NCI-H510A treated with DMSO at 0.1 percent for 48 hours (cell line): Measurements from ENCODE around the gene CGB8.
"Not testable (repeated sequence)": the region's sequence is repeated elsewhere in the genome, so short reads cannot be mapped to it uniquely, and the experiment has no call there.

Experiments used
- DNase-seq: peaks from one replicate; lab custom pipeline; 2025; lab: John Stamatoyannopoulos, UW

CGB8 gene

DNA sequence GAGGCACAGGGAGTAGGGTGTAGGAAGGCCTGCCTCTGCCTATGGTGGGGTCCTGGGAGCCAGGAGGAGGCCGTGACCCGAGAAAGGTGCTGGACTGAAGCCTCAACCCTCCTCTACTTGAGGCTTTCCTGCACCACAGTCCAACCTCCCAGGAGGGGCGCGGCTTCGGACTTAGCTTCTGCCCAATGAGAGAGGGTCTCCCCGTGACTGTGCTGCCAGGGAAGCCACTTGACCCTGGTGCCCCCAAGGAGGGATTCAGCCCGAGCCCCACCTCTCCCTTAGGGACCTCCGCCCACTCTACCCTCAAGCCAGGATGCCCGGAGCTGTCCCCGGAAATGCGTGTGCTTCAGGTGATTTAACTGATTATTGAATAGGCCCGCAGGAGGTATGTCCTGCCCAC lies at the start of gene CGB8:
Gene CGB8 (minus strand): TSS at position 101 of the 400 bp plus-strand sequence. CDS start 372 bp downstream, outside the sequence.
- not testable (repeated sequence) for DNase-seq

DNA sequence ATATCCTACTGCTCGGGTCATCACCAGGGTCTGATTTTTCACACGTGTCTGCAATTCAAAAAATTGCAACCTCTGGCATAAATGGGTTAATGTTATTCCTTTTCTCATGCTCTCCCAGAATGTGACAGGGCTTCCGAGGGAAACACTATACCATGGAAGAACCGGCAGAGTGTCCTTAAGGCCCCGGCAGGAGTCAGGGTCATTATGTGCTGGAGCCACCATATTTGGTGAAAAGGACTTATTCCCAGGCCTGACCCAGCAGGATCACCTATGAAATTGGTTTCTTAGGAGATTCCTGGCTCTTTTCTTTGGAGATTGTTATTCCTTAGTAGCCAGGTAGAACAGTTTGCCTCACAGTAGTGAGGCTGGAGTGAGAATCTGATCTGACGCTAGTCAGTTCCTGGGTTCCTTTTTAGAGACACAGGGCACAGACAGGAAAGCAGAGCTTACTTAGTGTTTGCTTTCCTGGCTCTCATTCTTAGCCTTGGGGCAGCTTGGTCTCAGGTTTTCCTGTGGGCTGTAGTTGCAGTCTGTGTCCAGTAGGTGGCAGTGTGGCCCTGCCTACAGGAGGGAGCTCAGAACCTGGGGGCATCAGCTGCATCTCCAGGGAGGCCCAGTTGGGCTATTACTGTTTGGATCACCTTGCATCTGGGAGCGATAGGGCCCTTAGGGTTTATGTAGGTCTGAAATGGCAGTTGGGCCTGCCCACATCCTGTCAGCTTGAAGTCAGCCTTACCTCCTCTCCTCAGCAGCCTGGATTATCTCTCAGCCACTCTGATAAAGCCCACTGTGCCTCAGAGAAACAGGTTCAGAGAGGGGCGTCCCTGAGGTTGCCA lies 48.8 kb upstream of the CGB8 start:
- peak; percentile 70 for DNase-seq

DNA sequence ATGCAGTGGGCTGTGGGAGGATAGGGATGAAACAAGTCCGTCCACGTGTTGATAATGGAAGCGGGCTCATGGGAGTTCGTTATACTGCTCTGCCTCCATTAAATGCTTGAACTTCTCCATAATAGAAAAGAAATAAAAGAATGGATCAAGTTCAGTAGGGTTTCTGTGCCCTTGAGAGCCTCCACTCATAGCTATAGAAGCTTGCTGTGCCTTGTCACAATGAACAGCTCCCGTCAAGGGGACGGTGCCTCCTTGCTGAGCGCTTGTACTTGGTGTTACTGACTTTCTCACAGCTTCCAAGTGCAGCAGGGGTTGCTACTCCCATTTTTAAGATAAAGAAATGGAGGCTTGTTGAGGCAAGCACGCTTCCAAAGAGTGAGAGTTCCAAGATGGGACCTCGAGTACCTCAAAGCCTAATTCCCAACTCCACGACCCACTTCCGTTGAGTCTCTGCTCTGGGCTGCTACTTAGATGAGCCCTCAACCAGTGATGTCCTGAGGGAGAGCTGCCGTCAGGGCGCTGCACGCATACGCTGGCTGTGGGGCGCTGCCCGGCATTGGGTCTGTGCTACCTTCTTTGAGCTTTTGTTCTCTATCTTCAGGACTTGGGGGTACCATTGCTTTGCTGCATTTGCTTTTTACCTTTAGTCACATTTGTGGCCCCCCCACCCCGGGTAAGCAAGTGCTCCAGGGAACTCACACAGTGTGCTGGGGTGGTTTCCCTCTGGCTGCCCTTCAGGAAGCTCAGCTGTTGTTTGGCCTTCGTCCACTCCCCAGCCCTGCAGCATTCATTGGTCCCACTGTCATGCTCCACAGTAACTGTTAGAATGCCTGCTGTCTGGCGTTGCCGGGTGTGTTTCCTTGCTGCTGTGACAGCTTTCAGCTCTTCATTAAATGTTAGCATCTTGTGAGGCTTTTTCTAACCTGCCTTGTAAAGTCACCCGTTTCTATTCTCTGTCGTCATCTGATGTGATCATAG lies 45.9 kb upstream of the CGB8 start:
- DNase-seq = no peak

DNA sequence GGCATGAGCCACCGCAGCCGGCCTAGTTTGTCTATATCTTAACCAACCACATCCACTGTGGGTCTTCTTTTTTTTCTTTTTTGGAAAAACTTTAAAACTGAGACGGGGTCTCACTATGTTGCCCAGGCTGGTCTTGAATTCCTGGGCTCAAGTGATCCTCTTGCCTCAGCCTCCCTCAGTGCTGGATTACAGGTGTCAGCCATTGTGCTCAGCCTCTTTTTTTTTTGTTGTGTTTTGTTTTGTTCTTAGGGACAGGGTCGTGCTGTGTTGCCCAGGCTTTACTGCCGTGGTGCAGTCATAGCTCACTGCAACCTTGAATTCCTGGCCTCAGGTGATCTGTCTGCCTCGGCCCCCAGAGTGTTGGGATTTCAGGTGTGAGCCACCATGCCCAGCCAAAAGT lies 43.8 kb upstream of the CGB8 start:
- DNase-seq = no peak

DNA sequence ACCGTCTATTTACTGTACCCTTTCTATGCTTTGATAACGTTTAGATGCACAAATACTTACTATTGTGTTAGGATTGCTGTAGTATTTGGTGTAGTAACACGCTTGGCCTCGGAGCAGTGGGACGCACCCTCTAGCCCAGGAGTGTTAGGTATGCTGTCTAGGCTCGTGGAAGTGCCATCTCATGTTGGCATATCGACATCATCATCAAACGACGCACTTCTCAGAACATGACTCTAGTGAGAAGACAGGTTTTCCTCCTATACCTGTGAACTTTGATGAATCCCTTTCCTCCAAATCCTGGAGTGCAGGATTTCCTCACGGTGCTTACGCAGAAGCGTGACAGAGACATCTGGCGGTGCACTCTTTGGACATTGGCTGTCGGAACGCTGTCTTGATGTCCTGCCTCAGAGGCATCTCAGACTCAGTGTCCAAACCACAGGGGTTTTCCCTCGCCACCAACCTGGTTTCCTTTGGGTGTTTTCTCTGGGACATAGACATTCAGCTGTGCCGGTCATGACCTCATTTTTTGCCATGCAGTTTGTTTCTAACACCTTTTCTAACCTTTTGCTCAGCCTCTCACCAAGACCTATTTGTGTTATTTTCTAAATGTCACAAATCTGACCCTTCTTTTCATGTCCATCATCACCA lies 42.6 kb upstream of the CGB8 start:
- DNase-seq = no peak

DNA sequence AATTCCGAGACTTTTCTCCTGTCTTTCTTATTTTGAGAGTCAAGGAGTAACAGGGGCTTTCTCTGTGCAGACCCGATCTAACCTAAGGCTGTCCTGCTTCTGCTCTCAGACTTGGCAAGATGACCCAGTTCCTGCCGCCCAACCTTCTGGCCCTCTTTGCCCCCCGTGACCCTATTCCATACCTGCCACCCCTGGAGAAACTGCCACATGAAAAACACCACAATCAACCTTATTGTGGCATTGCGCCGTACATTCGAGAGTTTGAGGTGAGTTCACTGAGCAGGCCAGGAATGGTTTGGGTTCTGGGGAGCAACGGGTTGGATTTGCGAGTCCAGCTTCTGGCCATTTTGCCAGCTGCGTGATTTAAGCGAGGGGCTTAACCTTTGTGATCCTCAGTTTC lies 37.4 kb upstream of the CGB8 start:
- no peak for DNase-seq

DNA sequence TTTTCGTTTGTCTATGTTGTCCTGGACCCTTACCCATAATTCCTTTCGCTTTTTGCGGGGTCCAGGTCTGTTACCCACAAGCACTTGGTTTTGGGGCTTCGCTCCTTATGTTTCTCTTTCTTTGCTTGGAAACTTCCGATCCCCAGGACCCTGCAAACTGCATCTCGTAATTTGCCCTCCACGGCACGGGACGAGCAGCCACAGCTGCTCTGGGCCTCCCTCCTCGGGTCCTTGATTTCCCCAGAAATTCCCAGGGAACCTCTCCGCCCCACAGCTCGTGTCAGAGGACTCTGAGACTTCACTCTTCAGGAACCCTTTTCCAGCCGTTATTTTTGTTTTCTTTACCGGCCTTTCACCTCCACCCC lies 36.9 kb upstream of the CGB8 start:
- DNase-seq = no peak

DNA sequence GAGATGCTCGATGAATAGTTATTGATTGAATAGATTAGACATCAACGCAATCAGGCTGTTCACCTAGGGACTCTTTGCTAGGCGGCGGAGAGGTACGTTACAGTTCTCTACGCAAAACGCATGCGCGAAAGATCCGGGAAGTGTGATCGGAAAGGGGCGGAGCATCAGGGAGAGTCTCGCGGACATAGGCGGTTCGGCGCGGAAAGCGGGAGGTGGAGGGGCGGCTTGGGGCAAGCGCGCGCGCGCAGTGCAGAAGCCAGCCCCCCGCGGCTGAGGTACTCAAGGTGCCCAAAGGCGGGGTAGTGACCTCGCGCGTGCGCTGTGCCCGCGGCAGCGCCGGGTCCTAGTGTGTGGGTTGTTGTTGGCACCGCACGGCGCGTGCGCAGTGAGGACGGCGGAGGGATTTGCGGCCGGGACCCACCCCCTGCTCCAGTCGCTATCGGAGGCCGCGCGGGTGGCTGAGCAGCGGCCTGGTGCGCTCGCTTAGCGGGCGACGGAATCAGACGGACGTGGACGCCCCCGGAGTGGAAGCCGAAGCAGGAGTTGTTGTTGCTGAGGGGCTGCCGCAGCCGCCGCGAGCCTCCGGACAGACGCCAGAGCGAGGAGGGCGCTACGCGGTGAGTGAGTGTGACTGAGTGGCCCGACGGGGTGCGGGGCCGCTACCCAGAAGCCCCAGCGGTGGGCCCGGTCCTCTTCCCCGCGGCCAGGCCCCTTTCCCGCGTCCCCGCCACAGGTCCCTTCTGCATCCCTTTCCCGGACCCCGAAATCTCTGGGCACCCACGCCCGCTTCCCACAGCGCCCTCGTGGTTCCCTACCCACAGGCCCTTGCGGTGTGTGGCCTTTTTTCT lies 36.3 kb upstream of the CGB8 start, which contains the start of gene SNRNP70:
Gene SNRNP70 (plus strand): TSS at position 432 of the 848 bp plus-strand sequence. CDS start 964 bp downstream, outside the sequence.
- peak; percentile 98 for DNase-seq

DNA sequence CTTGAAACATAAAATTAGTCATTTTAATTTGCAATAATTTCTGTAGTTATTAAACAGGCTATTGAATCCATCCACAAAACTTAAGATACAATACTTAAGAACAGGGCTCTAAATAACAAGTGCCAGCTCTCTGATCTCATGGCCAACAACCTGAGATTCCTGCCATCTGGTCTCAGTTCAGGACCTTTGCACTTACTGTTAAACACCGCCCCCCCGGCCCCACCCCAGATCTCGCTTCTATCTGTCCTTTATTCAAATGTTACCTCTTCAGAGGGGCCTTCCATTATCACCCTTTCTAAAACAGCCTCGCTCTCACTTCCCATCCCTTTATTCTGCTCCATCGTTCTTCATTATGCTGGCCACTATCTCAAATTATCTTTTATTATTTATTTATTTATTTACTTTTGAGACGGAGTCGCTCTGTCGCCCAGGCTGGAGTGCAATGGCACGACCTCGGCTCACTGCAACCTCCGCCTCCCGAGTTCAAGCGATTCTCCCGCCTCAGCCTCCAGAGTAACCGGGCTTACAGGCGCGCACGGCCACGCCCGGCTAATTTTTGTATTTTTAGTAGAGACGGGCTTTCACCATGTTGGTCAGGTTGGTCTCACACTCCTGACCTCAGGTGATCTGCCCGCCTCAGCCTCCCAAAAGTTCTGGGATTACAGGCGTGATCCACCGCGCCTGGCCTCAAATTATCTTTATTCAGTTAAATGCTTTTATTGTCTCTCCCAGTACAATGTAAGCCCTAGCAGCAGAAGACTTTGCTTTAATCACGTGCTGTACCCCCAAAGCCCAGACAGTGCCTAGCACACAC lies 35.5 kb upstream of the CGB8 start:
- no peak for DNase-seq

DNA sequence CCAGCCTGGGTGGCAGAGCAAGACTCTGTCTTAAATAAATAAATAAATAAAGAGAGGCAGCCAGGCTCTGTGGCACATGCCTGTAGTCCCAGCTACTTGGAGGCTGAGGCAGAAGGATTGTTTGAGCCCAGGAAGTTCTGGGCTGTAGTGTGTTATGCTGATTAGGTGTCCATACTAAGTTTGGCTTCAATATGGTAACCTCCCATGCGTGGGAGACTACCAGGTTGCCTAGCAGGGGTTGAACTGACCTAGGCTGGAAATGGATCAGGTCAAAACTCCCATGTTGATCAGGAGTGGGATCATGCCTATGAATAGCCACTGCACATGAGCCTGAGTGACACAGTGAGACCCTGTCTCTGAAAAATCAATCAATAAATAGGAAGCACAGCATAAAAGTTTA lies 32.4 kb upstream of the CGB8 start:
- no peak for DNase-seq

DNA sequence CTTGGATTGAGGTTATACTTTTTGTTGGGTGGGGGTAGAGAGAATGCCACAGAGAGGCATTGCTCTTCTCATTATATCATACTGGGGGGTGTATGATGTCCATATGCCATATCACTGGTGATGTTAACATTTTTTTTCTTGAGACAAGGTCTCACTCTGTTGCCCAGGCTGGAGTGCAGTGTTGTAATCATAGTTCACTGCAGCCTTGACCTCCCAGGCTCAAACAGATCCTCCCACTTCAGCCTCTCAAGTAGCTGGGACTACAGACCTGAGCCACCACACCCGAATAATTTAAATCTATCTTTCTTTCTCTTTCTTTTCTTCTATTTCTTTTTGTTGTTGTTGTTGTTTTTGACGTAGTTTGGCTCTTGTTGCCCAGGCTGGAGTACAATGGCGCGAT lies 31.5 kb upstream of the CGB8 start:
- no peak for DNase-seq

DNA sequence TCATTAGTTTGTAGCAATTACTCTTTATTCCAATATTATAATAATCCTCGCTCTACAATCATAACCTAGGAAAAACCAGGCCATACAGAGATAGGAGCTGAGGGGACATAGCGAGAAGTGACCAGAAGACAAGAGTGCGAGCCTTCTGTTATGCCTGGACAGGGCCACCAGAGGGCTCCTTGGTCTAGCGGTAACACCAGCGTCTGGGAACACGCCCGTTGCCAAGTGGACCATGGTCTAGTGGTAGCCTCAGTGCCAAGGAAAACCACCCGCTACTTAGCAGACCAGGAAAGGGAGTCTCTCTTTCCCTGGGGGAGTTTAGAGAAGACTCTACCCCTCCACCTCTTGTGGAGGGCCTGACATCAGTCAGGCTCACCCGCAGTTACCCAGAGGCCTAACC lies 26.0 kb upstream of the CGB8 start:
- not testable (repeated sequence) for DNase-seq

DNA sequence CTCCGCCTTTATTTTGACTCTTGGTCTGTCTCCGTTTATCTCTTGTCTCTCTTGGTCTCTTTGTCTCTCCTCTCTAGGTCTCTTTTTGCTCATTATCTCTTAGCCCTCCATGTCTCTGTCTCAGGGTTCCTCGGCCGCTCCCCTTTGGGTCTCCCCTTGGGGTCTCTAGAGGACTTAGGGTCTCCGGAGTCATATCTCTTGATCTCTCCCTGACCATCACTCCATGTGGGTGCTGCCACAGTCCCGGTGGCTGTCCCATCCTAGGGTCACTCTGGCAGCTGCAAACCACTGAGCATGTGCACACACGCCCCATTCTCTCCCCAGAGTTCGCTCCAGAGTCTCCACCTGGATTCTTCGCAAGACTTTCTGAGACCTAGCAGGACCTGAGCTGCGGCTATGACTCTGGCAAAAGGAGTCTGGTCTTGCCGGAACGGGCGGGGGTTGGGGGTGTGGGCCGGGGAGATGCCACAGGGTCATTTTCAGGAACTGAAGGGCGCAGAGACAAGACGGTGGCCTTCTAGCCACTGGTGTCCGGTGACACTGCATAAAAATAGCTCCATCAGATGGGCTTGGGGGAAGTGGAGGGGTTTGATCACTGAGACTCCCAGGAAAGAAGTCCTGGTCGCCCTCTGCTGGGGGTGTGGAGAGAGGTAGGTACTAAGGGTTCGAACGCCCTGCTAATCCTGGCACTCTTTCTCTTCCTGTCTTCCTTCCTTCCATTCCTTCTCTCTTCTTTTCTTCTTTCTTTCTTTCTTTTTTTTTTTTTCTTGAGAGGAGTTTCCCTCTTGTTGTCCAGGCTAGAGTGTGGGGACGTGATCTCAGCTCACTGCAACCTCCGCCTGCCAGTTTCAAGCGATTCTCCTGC lies 24.8 kb upstream of the CGB8 start:
- peak; percentile 17 for DNase-seq

DNA sequence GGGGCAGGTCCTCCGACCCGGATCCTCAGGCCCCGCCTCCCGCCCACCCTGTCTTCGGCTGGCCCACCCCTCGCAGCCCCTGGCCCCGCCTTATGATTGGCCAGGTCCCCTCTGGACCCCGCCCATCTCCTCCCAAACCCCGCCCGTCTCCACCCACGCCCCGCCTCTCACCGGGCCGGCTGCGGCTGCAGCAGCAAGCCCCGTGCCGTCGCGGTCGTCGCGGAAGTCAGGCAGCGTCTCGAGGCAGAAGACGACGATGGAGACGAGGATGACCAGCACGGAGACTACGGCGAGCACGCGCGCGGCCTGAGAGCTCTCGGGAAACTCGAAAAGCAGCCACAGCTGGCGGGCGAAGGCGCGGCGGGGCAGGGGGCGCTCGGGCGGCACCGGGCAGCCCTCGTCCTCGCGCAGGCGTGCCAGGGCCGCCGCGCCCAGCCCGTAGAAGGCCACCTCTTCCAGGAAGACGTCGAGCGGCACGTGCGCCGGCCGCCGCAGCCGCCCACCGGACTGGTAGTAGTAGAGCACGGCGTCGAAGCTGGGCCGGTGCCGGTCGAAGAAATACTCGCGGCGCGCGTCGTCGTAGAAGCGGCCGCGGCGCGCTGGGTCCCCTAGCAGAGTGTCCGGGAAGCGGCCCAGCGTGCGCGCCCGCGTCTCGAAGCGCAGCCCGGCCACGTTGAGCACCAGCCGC lies 23.1 kb upstream of the CGB8 start:
- DNase-seq = no peak

DNA sequence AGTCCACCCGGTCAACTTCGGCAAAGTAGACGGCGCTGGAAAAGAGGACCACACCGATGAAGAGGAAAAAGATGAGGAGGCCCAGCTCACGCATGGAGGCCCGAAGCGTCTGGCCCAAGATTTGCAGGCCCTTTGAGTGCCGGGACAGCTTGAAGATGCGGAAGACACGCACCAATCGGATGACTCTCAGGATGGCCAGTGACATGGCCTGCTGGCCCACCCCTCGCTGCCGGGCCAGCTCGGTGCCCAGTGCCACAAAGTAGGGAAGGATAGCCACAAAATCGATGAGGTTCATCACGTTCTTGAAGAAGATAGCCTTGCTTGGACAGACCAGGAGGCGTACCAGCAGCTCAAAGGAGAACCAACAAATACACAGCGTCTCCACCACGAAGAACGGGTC lies 21.5 kb upstream of the CGB8 start:
- no peak for DNase-seq

DNA sequence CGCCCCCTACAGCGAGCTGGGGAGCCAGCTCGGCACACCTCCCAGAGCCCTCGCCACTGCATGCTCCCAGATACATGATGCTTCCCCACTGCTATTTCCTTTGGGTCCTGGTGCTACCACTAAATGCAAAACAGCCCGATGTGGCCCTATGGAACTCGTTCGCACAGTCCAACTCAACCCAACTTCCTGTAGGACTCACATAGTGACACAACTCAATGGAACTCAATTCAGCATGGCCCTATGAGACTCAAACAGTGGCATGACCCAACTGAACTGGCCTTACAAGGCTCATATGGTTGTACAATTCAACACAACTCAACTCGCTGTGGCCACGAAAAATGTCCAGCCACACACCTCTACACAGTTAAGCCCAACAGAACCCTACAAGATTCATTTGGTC lies 20.1 kb upstream of the CGB8 start:
- DNase-seq = no peak

DNA sequence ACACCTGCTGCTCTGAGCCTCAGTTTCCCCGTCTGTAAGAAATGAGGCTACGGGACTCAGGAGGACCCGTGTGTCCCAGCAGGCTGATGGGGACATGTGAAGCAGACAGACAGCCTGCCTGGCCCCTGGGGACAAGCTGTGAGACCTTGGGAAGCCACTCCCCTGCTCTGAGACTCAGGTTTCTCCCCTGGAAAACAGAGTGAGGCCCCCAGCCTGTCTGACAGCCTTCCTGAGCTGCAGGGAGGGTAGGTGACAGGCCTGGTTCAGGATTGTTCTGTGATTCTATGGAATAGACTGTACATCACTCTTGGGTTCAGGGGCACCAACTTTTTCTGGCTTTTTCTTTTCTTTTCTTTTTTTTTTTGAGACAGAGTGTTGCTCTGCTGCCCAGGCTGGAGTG lies 18.6 kb upstream of the CGB8 start:
- DNase-seq = no peak

DNA sequence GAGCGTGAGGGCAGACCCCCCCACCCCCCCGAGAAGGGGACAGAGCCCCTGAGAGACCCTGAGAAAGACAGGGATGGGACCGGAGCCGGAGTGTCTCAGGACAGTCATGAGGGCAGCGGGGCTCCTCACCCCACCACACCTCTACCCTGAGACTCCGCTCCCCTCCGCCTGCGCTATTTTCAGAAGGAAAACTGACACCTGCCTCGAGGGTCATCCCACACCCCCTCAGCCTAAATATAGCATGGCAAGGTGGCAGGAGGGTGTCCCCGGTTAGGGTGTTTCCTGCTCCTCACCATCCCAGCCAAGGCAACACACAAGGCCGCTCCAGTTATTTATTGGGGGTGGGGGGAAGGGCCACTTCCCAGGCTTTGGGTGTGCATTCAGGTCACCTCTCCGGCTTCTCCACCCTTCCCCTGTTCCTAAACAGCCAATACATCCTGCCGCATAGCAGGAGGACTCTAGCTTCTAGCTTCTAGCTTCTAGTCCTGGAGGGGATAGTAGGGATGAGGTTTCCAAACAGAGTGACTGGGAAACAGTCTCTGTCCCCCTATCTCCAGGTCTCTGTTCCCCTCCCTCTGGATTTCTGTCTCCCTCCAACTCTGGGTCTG lies 17.1 kb upstream of the CGB8 start:
- no peak for DNase-seq
